Osteocyte (in vitro differentiated cells): Measurements from ENCODE around the gene LRG1. TPM values are rescaled to one million over a fixed set of nuclear protein-coding genes. Genes with fewer than 3 reads are reported as not detected.

Source experiments
- DNase-seq: peaks from one replicate; pipeline ENCODE4 v3.0.0; 2021; ENCODE audit warnings: mixed read lengths; ENCODE audit not compliant: unreplicated experiment; ENCODE audit errors: extremely low spot score
- H3K27ac Mint-ChIP-seq: one replicate; pipeline ENCODE4 v1.8.0; 2021; ENCODE audit warnings: mild to moderate bottlenecking, mixed read lengths; ENCODE audit not compliant: unreplicated experiment
- H3K27me3 Mint-ChIP-seq: one replicate; pipeline ENCODE4 v1.8.0; 2021; ENCODE audit warnings: mixed read lengths; ENCODE audit not compliant: unreplicated experiment
- H3K36me3 Mint-ChIP-seq: one replicate; pipeline ENCODE4 v1.8.0; 2021; ENCODE audit warnings: mixed read lengths; ENCODE audit not compliant: unreplicated experiment
- H3K4me1 Mint-ChIP-seq: one replicate; pipeline ENCODE4 v1.8.0; 2021; ENCODE audit warnings: mixed read lengths; ENCODE audit not compliant: unreplicated experiment
- H3K4me3 Mint-ChIP-seq: one replicate; pipeline ENCODE4 v1.8.0; 2021; ENCODE audit warnings: mild to moderate bottlenecking, moderate library complexity, mixed read lengths; ENCODE audit not compliant: unreplicated experiment
- H3K9me3 Mint-ChIP-seq: one replicate; pipeline ENCODE4 v1.8.0; 2021; ENCODE audit warnings: mixed read lengths; ENCODE audit not compliant: unreplicated experiment
- total RNA-seq: library from RNA; stranded (reverse); gene quantifications from 2 replicates; pipeline ENCODE4 v1.2.1, GENCODE V29; 2021
- TF ChIP-seq, protein P1 (sequence below): fragments of 200-600 bp; sonication (generic); IDR thresholded peaks from 2 replicates; pipeline ENCODE4 v1.5.0; 2021; ENCODE audit warnings: antibody characterized with exemption, mild to moderate bottlenecking, moderate library complexity

Gene LRG1
- total RNA-seq, 1 donor from 2014 or later = not detected

- H3K4me1 Mint-ChIP-seq = peaks cover 5% of the 10 kb centered on the region
- no peaks in the 10 kb centered on the region for H3K36me3 Mint-ChIP-seq
- TF ChIP-seq, protein P1, sequence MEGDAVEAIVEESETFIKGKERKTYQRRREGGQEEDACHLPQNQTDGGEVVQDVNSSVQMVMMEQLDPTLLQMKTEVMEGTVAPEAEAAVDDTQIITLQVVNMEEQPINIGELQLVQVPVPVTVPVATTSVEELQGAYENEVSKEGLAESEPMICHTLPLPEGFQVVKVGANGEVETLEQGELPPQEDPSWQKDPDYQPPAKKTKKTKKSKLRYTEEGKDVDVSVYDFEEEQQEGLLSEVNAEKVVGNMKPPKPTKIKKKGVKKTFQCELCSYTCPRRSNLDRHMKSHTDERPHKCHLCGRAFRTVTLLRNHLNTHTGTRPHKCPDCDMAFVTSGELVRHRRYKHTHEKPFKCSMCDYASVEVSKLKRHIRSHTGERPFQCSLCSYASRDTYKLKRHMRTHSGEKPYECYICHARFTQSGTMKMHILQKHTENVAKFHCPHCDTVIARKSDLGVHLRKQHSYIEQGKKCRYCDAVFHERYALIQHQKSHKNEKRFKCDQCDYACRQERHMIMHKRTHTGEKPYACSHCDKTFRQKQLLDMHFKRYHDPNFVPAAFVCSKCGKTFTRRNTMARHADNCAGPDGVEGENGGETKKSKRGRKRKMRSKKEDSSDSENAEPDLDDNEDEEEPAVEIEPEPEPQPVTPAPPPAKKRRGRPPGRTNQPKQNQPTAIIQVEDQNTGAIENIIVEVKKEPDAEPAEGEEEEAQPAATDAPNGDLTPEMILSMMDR = no peak
- no peak overlapping the region for H3K4me3 Mint-ChIP-seq
- H3K9me3 Mint-ChIP-seq = no peaks in the 10 kb centered on the region
- H3K27me3 Mint-ChIP-seq = no peaks in the 10 kb centered on the region
- no peak overlapping the region for H3K27ac Mint-ChIP-seq
- DNase-seq = no peak
Measured at GRCh38 chr19:4521170-4521887, 18.5 kb downstream of the LRG1 start.

- H3K4me1 Mint-ChIP-seq = peaks cover 5% of the 10 kb centered on the region
- DNase-seq = no peak
- no peaks in the 10 kb centered on the region for H3K27me3 Mint-ChIP-seq
- no peak overlapping the region for H3K4me3 Mint-ChIP-seq
- no peak overlapping the region for H3K27ac Mint-ChIP-seq
- TF ChIP-seq, protein P1 = no peak
- H3K9me3 Mint-ChIP-seq = no peaks in the 10 kb centered on the region
- H3K36me3 Mint-ChIP-seq = no peaks in the 10 kb centered on the region
Measured at GRCh38 chr19:4519521-4520277, 20.1 kb downstream of the LRG1 start.

DNA sequence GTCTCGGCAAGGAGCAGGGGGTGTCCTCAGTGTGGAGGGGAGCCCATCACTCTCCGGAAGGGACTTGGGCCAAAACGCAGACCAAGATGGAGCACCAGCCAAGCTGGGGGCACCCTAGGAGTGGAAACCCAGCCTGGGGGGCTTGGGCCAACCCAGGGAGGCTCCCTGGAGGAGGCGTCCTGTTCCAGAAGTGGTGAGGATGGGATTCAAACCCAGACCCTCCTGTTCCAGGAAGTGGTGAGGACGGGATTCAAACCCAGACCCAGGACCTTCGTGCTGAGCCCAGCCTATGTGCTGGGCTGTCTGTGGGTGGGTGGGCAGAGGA, 20.7 kb downstream of the LRG1 start:
- H3K27ac Mint-ChIP-seq = no peak overlapping the region
- DNase-seq = no peak
- no peaks in the 10 kb centered on the region for H3K9me3 Mint-ChIP-seq
- H3K36me3 Mint-ChIP-seq = no peaks in the 10 kb centered on the region
- H3K4me3 Mint-ChIP-seq = no peak overlapping the region
- TF ChIP-seq, protein P1 = no peak
- H3K4me1 Mint-ChIP-seq = peaks cover 5% of the 10 kb centered on the region
- H3K27me3 Mint-ChIP-seq = no peaks in the 10 kb centered on the region

GRCh38 chr19:4518345-4519171, 21.3 kb downstream of the LRG1 start, which contains the start of gene PLIN4:
Gene PLIN4 (minus strand): TSS chr19:4518486. CDS start chr19:4518272, 214 bp downstream.
- no peak within 1 kb of the TSS for H3K27ac Mint-ChIP-seq
- no peaks in the 10 kb centered on the region for H3K27me3 Mint-ChIP-seq
- no peaks in the 10 kb centered on the region for H3K9me3 Mint-ChIP-seq
- H3K36me3 Mint-ChIP-seq = no peaks in the 10 kb centered on the region
- H3K4me3 Mint-ChIP-seq = no peak within 1 kb of the TSS
- DNase-seq = no peak
- peaks cover 5% of the 10 kb centered on the region for H3K4me1 Mint-ChIP-seq
- TF ChIP-seq, protein P1 = no peak
